Sigmoid colon (tissue), 7 donors: ENCODE results near the gene CTNND2. TPM values are rescaled to one million over a fixed set of nuclear protein-coding genes. Genes with fewer than 3 reads are reported as not detected.

Experiments
- DNase-seq: peaks from one replicate; pipeline ENCODE4 v3.0.0-alpha.2; 2019
- H3K27ac ChIP-seq, 4 donors: fragments of 200-600 bp; sonication (generic); one replicate each; pipeline ENCODE4 v1.5.1; 2016 to 2019; ENCODE audit warnings: mild to moderate bottlenecking in 1 of 4
- H3K27me3 ChIP-seq, 3 donors: fragments of 200-600 bp; sonication (generic); one replicate each; pipeline ENCODE4 v1.5.1; 2019; ENCODE audit warnings: mild to moderate bottlenecking in 1 of 3
- H3K36me3 ChIP-seq, 4 donors: fragments of 200-600 bp; sonication (generic); one replicate each; pipeline ENCODE4 v1.5.1; 2016 to 2019
- H3K4me1 ChIP-seq, 4 donors: fragments of 200-600 bp; sonication (generic); one replicate each; pipeline ENCODE4 v1.5.1; 2017 to 2019
- H3K4me3 ChIP-seq, 4 donors: fragments of 200-600 bp; sonication (generic); one replicate each; pipeline ENCODE4 v1.5.1; 2017 to 2019; ENCODE audit warnings: mild to moderate bottlenecking in 2 of 4, moderate library complexity in 1 of 4
- H3K9me3 ChIP-seq, 4 donors: fragments of 200-600 bp in 3 of 4; sonication (generic) in 3 of 4; one replicate each; pipeline versions ENCODE4 v1.5.1 to v1.6.1; 2013 to 2019
- CTCF ChIP-seq, 4 experiments: fragments of 450-650 bp in 3 of 4; fragments of 200-600 bp in 1 of 4; IDR thresholded peaks; one replicate each; pipeline ENCODE4 v1.5.1; 2016 to 2019; ENCODE audit warnings: antibody characterized with exemption in 4 of 4, mild to moderate bottlenecking in 3 of 4, moderate library complexity in 2 of 4
- EP300 ChIP-seq, 4 donors: sonication (generic); formaldehyde crosslinking; IDR thresholded peaks; one replicate each; pipeline ENCODE4 v1.6.1; 2017; ENCODE audit warnings: antibody characterized with exemption in 4 of 4
- POLR2A ChIP-seq, 2 donors: fragments of 450-650 bp; IDR thresholded peaks; one replicate each; pipeline ENCODE4 v1.6.1; 2016; ENCODE audit warnings: antibody characterized with exemption in 2 of 2, mild to moderate bottlenecking in 2 of 2, moderate library complexity in 2 of 2
- POLR2AphosphoS5 ChIP-seq, 4 donors: sonication (generic); formaldehyde crosslinking; IDR thresholded peaks; one replicate each; pipeline ENCODE4 v1.6.1; 2017; ENCODE audit warnings: antibody characterized with exemption in 4 of 4
- WGBS, 2 donors: extraction: QIAGEN DNeasy Blood & Tissue Kit; methylation state at CpG; one replicate each; pipeline ENCODE4 v1.1.7; 2013; 5-methylcytosine and 5-hydroxymethylcytosine counted together
- intact Hi-C: fragments of 100-400 bp; cut with DNase I; formaldehyde crosslinking; loops from one replicate; pipeline ENCODE4 v1.15.1; 2023
- polyA plus RNA-seq, 3 donors: library from polyadenylated mRNA; stranded (reverse); fragments of 200-250 nt; gene quantifications; one replicate each; pipeline ENCODE4 v1.2.3, GENCODE V29; 2013
- total RNA-seq, 4 donors: library from RNA; depleted of rRNA; stranded (reverse); fragments of >200 nt; gene quantifications; one replicate each; pipeline ENCODE4 v1.1.0, GENCODE V29; 2016
- donor health status: healthy with polysubstance abuse.
- donor health status: Bipolar disorder and iron deficiency.
- donor health status: healthy.

The CTNND2 gene
- total and polyA plus RNA-seq, 7 donors: 0.36 to 2.5 (median 0.84) TPM; not detected in 1

GRCh38 chr5:11734369-11734768 lies 169.9 kb downstream of the CTNND2 start:
- TF ChIP-seq CTCF (IDR thresholded peaks at IDR 0.05) (no peak), POLR2AphosphoS5 (IDR thresholded peaks at IDR 0.05) (no peak), POLR2A (IDR thresholded peaks at IDR 0.05) (no peak), EP300 (IDR thresholded peaks at IDR 0.05) (no peak)
- Histone ChIP-seq H3K4me3 (no peak overlapping the region), H3K9me3 (no peaks in the 10 kb centered on the region), H3K27ac (no peak overlapping the region), H3K4me1 (no peaks in the 10 kb centered on the region), H3K27me3 (no peaks in the 10 kb centered on the region), H3K36me3 (no peaks in the 10 kb centered on the region)
- intact Hi-C loops: no loop called here
- no peak for DNase-seq
- 25 to 69% methylated on average over 1 of the region's 1 CpG for WGBS, 2 donors

- no peak overlapping the region for H3K27ac ChIP-seq
- H3K4me3 ChIP-seq: no peak overlapping the region
- no peaks in the 10 kb centered on the region for H3K4me1 ChIP-seq
- H3K9me3 ChIP-seq: no peaks in the 10 kb centered on the region
- no peak for DNase-seq
- intact Hi-C loops: no loop called here
- no peak for TF ChIP-seq POLR2A (IDR thresholded peaks at IDR 0.05)
- TF ChIP-seq EP300 (IDR thresholded peaks at IDR 0.05): no peak
- TF ChIP-seq CTCF (IDR thresholded peaks at IDR 0.05): no peak
- TF ChIP-seq POLR2AphosphoS5 (IDR thresholded peaks at IDR 0.05): no peak
- H3K36me3 ChIP-seq: no peaks in the 10 kb centered on the region
- no peaks in the 10 kb centered on the region for H3K27me3 ChIP-seq
- 74 to 82% methylated on average over 4 of the region's 4 CpGs for WGBS, 2 donors
These were observed 170.4 kb downstream of the CTNND2 start for GRCh38 chr5:11733840-11734192.

GRCh38 chr5:11733185-11733839 lies 170.9 kb downstream of the CTNND2 start:
- no peaks in the 10 kb centered on the region for H3K27me3 ChIP-seq
- no peaks in the 10 kb centered on the region for H3K9me3 ChIP-seq
- intact Hi-C loops: no loop called here
- H3K36me3 ChIP-seq: no peaks in the 10 kb centered on the region
- no peak for TF ChIP-seq EP300 (IDR thresholded peaks at IDR 0.05)
- no peak for TF ChIP-seq POLR2AphosphoS5 (IDR thresholded peaks at IDR 0.05)
- TF ChIP-seq CTCF (IDR thresholded peaks at IDR 0.05): no peak
- no peak for TF ChIP-seq POLR2A (IDR thresholded peaks at IDR 0.05)
- DNase-seq: no peak
- H3K4me1 ChIP-seq: no peaks in the 10 kb centered on the region
- H3K4me3 ChIP-seq: no peak overlapping the region
- H3K27ac ChIP-seq: no peak overlapping the region
- 82 to 87% methylated on average over 2 of the region's 2 CpGs for WGBS, 2 donors

GRCh38 chr5:11724940-11725339 lies 179.3 kb downstream of the CTNND2 start:
- no peak overlapping the region for H3K27ac ChIP-seq
- 32 to 55% methylated on average over 3 of the region's 3 CpGs for WGBS, 2 donors
- intact Hi-C loops: no loop called here
- TF ChIP-seq POLR2A (IDR thresholded peaks at IDR 0.05): no peak
- no peak for TF ChIP-seq CTCF (IDR thresholded peaks at IDR 0.05)
- no peak for TF ChIP-seq EP300 (IDR thresholded peaks at IDR 0.05)
- TF ChIP-seq POLR2AphosphoS5 (IDR thresholded peaks at IDR 0.05): no peak
- no peaks in the 10 kb centered on the region for H3K9me3 ChIP-seq
- H3K27me3 ChIP-seq: no peaks in the 10 kb centered on the region
- H3K36me3 ChIP-seq: no peaks in the 10 kb centered on the region
- H3K4me3 ChIP-seq: no peak overlapping the region
- no peak for DNase-seq
- no peaks in the 10 kb centered on the region for H3K4me1 ChIP-seq
